Epithelial cell of esophagus (primary cell): ENCODE measurements around the gene REEP1.
A peak's percentile ranks its signal among the peaks of the same experiment; 100 is the strongest.

Experiments used
- DNase-seq: peaks from one replicate; pipeline ENCODE4 v3.0.0; 2010; ENCODE audit warnings: low read depth
- H3K4me3 ChIP-seq: 2 replicates; pipeline ENCODE4 v1.5.1; 2011; ENCODE audit warnings: mild to moderate bottlenecking, low read length, control low read depth
- TF ChIP-seq, protein P1 (sequence below): IDR thresholded peaks from 2 replicates; pipeline ENCODE4 v1.5.1; 2011; ENCODE audit warnings: low read depth, mild to moderate bottlenecking, low read length, control low read depth, inconsistent platforms; ENCODE audit not compliant: insufficient read depth; ENCODE audit errors: missing control alignments

The REEP1 gene

DNA sequence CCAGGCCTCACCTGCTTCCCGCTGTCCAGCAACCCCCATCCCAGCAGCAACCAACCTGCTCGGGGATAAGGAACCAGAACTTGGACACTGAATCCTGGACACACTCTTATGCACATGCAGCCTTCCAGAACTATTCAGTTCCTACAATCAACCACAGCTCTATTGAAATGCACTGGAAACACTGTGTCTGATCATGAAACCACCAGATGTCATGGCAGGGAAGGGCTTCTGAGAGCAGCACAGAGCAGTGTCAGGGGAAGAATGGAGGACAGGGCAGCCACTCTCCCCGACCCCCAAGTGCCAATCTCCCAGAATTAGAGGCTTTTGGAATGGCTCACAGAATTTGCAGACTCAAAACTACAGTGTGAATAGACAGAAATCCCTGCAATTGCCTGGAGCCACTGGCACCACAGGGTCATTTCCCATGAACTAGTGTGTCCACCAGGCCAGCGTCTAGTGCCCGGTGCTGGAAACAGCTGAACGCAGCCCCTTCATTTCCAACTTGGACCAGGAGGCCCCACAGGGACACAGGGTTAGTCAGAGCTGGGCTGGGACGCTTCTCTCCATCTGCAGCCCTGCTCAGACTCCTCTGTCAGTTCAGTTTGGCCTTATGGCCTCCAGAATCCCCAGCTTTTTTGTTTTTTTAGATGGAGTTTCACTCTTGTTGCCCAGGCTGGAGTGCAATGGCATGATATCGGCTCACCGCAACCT, 112.6 kb downstream of the REEP1 start:
- TF ChIP-seq, protein P1, sequence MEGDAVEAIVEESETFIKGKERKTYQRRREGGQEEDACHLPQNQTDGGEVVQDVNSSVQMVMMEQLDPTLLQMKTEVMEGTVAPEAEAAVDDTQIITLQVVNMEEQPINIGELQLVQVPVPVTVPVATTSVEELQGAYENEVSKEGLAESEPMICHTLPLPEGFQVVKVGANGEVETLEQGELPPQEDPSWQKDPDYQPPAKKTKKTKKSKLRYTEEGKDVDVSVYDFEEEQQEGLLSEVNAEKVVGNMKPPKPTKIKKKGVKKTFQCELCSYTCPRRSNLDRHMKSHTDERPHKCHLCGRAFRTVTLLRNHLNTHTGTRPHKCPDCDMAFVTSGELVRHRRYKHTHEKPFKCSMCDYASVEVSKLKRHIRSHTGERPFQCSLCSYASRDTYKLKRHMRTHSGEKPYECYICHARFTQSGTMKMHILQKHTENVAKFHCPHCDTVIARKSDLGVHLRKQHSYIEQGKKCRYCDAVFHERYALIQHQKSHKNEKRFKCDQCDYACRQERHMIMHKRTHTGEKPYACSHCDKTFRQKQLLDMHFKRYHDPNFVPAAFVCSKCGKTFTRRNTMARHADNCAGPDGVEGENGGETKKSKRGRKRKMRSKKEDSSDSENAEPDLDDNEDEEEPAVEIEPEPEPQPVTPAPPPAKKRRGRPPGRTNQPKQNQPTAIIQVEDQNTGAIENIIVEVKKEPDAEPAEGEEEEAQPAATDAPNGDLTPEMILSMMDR, result no peak
- H3K4me3 ChIP-seq, result no peak overlapping the region
- no peak for DNase-seq

DNA sequence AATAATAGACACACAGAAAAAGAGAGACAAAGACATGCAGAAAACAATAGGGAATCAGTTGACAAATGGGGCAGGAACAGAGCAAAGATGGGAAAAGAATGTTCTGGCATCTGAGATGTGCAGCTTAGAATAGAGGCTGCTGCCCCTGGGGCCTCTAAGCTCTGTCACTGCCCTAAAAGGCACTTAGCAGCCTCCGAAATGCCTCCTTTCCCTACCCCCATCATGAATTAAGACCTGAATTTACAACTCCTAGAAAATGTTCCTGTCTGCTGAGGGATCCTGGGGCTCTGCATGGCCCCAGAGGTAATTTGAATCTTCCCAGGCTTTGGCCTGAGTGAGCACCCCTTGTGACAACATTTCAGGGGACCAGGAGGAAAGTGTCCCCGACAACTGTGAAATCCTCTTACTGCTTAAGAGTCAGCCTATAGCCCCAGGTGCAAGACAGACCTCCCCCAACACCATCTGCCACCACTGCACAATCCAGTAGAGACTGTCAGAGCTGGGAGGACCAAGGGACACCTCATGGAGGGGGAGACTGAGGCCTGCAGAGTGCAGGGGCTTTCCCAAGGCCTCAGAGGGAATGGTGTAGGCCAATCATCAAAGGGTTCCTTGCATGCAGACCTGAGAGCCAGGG, 113.4 kb downstream of the REEP1 start:
- TF ChIP-seq, protein P1, result no peak
- DNase-seq, result no peak
- no peak overlapping the region for H3K4me3 ChIP-seq

DNA sequence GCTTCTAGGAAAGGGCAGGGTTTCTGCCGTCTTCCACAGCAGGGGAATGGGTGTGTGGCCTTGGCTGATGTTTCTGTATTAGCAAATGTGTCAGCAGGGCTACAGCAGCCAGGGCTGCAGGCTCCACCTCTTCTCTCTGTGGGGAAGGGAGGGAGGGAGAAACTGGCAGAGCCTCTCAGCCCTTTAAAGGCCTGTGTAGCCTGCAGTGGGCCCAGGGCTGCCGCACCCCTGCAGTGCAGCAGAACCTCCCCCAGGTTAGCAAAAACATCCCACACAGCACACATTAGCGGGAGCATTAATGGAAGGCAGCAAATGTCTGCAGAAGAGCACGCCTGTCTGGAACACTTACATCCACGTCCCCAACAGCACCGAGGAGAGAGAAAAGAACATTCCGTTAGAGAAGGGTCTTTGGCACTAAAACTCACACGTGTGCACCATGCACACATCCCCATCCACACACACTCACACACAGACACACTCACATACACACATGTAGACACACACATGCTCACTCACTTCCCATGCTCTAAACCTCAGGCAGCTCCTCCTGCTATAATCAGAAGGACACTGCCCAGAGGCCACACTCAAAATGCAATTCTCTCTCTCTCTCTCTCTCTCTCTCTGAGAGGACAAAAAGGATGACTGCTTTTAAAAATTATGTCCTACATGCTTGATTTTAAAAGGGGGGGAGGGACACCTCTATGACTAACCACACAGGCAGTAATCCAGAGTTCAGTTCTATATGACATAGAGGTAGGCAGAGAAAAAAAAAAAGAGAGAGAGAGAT, 114.1 kb downstream of the REEP1 start:
- TF ChIP-seq, protein P1, result no peak
- peak; percentile 35 for DNase-seq

DNA sequence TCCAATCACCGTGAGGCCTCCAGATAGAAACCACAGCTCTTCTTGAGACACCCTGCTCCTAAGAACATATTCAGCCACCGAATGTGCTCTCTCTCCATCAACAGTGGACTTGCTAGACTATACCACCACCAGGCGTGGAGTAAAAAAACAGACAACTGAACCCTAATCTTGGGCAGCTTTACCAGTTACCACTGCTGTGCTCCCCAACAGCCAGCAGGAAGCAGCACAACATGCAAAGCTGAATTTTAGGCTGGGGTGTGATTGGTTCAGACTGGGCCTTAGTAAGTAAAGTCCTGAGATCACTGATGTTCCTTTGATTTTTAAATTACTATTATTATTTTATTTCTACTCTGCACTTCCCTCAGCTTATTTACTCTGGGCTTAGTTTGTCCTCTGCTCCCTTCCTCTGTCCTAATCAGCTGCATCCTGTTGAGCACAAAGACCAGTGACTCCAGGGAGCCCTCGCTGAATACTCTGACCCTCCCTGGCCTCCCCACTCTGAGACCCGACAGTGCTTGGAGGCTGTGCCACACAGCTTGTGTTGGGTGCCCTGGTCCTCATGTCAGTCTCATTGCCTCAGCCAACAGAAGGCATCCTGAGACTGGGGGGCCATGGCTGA, 116.3 kb downstream of the REEP1 start:
- H3K4me3 ChIP-seq, result no peak overlapping the region
- TF ChIP-seq, protein P1, result peak; percentile 97
- DNase-seq, result peak; percentile 66

More for the DNA sequence above, 114.1 kb downstream of the REEP1 start:
- H3K4me3 ChIP-seq, result no peak overlapping the region

DNA sequence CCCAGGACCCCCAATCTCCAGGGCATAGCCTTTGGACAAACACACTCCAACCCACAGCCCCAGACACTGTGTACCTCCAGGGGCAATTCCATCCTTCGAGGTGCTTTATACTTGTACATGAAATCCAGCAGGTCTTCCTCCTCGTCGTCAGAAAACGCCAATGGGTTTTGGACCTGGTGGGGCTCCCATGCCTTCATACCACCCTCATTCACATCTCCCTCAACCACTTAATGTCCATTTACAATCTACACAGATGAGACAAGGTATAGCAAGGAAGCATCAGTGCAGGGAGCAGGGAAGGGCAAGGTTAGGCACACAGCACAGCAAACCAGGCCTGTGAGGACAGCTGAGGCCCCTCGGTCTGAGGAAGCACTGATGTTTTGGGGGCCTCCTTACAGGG, 117.5 kb downstream of the REEP1 start:
- no peak overlapping the region for H3K4me3 ChIP-seq
- TF ChIP-seq, protein P1, result no peak
- no peak for DNase-seq

DNA sequence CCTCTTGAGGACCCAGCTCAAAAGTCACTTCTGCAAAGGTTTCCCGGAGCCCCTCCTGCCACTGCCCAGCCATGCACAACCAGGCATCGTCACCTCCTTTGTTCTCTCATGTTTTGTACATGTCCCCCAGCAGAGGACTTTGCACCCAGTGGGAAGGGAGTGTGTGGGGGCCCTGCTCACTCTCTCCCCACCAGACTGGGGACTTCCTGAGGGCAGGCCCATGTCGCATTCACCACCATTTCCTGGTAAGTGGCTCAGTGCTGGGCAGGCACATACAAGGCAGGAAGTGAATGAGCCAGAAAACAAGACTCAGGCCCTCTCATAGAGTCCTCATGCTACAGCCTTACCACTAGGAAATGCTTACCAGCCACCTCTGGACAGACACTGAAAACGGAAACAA, 119.3 kb downstream of the REEP1 start:
- H3K4me3 ChIP-seq, result no peak overlapping the region
- TF ChIP-seq, protein P1, result no peak
- DNase-seq, result no peak
